H1 (cell line): ENCODE measurements around the gene OR6N1. TPM values are rescaled to one million over a fixed set of nuclear protein-coding genes. Genes with fewer than 3 reads are reported as not detected.

Experiments
- CBX8 ChIP-seq: fragments of 300-800, 300-1000 bp; sonication (generic); IDR thresholded peaks from 2 replicates; pipeline ENCODE4 v1.7.1; 2016; ENCODE audit warnings: low read depth, low read length, borderline replicate concordance
- CEBPB ChIP-seq: IDR thresholded peaks from 2 replicates; pipeline ENCODE4 v1.6.1; 2012; ENCODE audit warnings: low read depth, low read length
- CHD7 ChIP-seq: fragments of 300-600 bp; sonication (generic); IDR thresholded peaks from 2 replicates; pipeline ENCODE4 v1.7.1; 2012; ENCODE audit warnings: low read length, moderate library complexity, mild to moderate bottlenecking, inconsistent platforms; ENCODE audit not compliant: insufficient replicate concordance
- E2F6 ChIP-seq: IDR thresholded peaks from 2 replicates; pipeline ENCODE4 v1.6.1; 2012; ENCODE audit warnings: inconsistent platforms
- FOSL1 ChIP-seq: IDR thresholded peaks from 2 replicates; pipeline ENCODE4 v1.6.1; 2011; ENCODE audit warnings: mild to moderate bottlenecking, low read depth, low read length, moderate library complexity; ENCODE audit not compliant: insufficient read depth
- JUN ChIP-seq: IDR thresholded peaks from 2 replicates; pipeline ENCODE4 v1.6.1; 2011; ENCODE audit warnings: low read depth, mild to moderate bottlenecking, improper control_type of control experiment, low read length
- MAFK ChIP-seq: IDR thresholded peaks from 2 replicates; pipeline ENCODE4 v1.6.1; 2012; ENCODE audit warnings: low read depth, mild to moderate bottlenecking, improper control_type of control experiment, low read length
- POLR2A ChIP-seq, 2 experiments: IDR thresholded peaks; 1 replicate in 1 of 2; 2 replicates in 1 of 2; pipeline ENCODE4 v1.6.1; 2011; ENCODE audit warnings: low read depth in 2 of 2, low read length in 2 of 2, mild to moderate bottlenecking in 2 of 2; ENCODE audit errors: control extremely low read depth in 1 of 2
- POLR2AphosphoS5 ChIP-seq: IDR thresholded peaks from 2 replicates; pipeline ENCODE4 v1.6.1; 2011; ENCODE audit warnings: low read depth, low read length
- SP4 ChIP-seq: IDR thresholded peaks from 2 replicates; pipeline ENCODE4 v1.6.1; 2012; ENCODE audit warnings: low read length, inconsistent platforms
- TAF7 ChIP-seq: optimal IDR thresholded peaks from 2 replicates; pipeline ENCODE3; 2011; ENCODE audit warnings: low read depth, mild to moderate bottlenecking, inconsistent platforms, low read length, moderate library complexity, borderline replicate concordance
- ZNF274 ChIP-seq: IDR thresholded peaks from 2 replicates; pipeline ENCODE4 v1.7.0; 2012; ENCODE audit warnings: low read length, borderline replicate concordance; ENCODE audit errors: extremely low read depth
- polyA plus RNA-seq, 7 experiments: library from polyadenylated mRNA; depleted of rRNA in 3 of 7; stranded (reverse) in 5 of 7; unstranded in 2 of 7; fragments of >200 nt in 5 of 7; fragments of 200-250 nt in 2 of 7; gene quantifications; 1 replicate in 5 of 7; 2 replicates in 1 of 7; 4 replicates in 1 of 7; pipeline versions ENCODE4 v1.2.1 to v1.2.3, GENCODE V29; 2011 to 2013; ENCODE audit warnings: missing spikeins in 2 of 7, mixed read lengths in 2 of 7
- total RNA-seq: library from RNA; stranded (reverse); fragmentation: NEBNext Ultra II Directional; extraction: Animal tissue kit (Norgen Biotek cat#: 25700); gene quantifications from 2 replicates; pipeline ENCODE4 v1.2.1, GENCODE V29; 2021

The OR6N1 gene
- total and polyA plus RNA-seq, 2 of the 8 experiments (the other 6 are each of a cell fraction or from before 2014, with no cell fraction given): not detected

GRCh38 chr1:158752155-158752712 lies 19.8 kb downstream of the OR6N1 start (continued):
- TF ChIP-seq CHD7: no peak
- TF ChIP-seq JUN: no peak
- TF ChIP-seq CEBPB: no peak
- no peak for TF ChIP-seq MAFK
- no peak for TF ChIP-seq POLR2AphosphoS5
- no peak for TF ChIP-seq TAF7
- no peak for TF ChIP-seq CBX8
- no peak for TF ChIP-seq ZNF274
- no peak for TF ChIP-seq SP4
- no peak for TF ChIP-seq POLR2A (IDR thresholded peaks at IDR 0.05; ENCODE audit: control extremely low read depth in 1 of 2, low read depth in 2 of 2, low read length in 2 of 2)
- no peak for TF ChIP-seq E2F6
- TF ChIP-seq FOSL1: no peak
